Left cardiac atrium (tissue), 4 donors: ENCODE data around the gene SLC38A3. TPM values are rescaled to one million over a fixed set of nuclear protein-coding genes. Genes with fewer than 3 reads are reported as not detected.

Source experiments
- ATAC-seq, 2 donors: fragments of 200-7000 bp; cut with Tn5 transposase; one replicate each; pipeline ENCODE4 v1.9.1; 2020; ENCODE audit warnings: mild to moderate bottlenecking in 2 of 2, moderate library complexity in 2 of 2
- DNase-seq: peaks from one replicate; pipeline ENCODE4 v3.0.0-alpha.2; 2020
- intact Hi-C, 2 donors: fragments of 100-400 bp; cut with DNase I; formaldehyde crosslinking; loops; one replicate each; pipeline versions ENCODE4 v1.14.1 to v1.15.1; 2022 to 2023
- long read RNA-seq: library from polyadenylated mRNA; unstranded; transcript quantifications from one replicate; pipeline ENCODE4 v2.0.0, GENCODE V29; 2021
- total RNA-seq, 2 donors: library from RNA; stranded (reverse); fragmentation: NEBNext Ultra II Directional; extraction: Animal tissue kit (Norgen Biotek cat#: 25700); gene quantifications; one replicate each; pipeline ENCODE4 v1.2.1, GENCODE V29; 2021
- donor health status: DM: no; HTN: yes; CAD: no.
- donor health status: DM: no; HTN: yes; CAD: no; lungs with severe emphysema.
- donor health status: DM: yes; HTN: yes; CAD: no.
- donor health status: Dilated cardiomyopathy.

Gene SLC38A3
- total RNA-seq: 1 to 10 TPM; 5.2 to 7.7 TPM
- long read RNA-seq, partial matches to known transcripts: 1 of 1 reads
- long read RNA-seq, other reads (novel, unspliced or antisense): 0 of 1 reads

- peak; percentile 78 to 87 for ATAC-seq
- DNase-seq: peak; percentile 27
- intact Hi-C loops: no loop called here
Observed at GRCh38 chr3:50204804-50205412, at the start of gene SLC38A3. SLC38A3 (plus strand) TSS chr3:50205271; CDS start chr3:50214200, 8,929 bp downstream.

- DNase-seq: no peak
- intact Hi-C loops: no loop called here
- ATAC-seq: no peak
Observed at GRCh38 chr3:50155491-50155878, 49.6 kb upstream of the SLC38A3 start.

- intact Hi-C loops: no loop called here
- no peak for DNase-seq
- no peak for ATAC-seq
Observed at GRCh38 chr3:50155891-50156290, 49.2 kb upstream of the SLC38A3 start.

- intact Hi-C loops: no loop called here
- DNase-seq (no peak), ATAC-seq (peak in 1 of 2 donors; percentile 24)
Observed at GRCh38 chr3:50156549-50157493, 48.2 kb upstream of the SLC38A3 start.

GRCh38 chr3:50157827-50158529 lies 47.1 kb upstream of the SLC38A3 start:
- intact Hi-C loops: no loop called here

GRCh38 chr3:50158530-50159146 lies 46.4 kb upstream of the SLC38A3 start:
- no peak for DNase-seq
- no peak for ATAC-seq
- intact Hi-C loops: no loop called here

More at GRCh38 chr3:50157827-50158529, 47.1 kb upstream of the SLC38A3 start:
- ATAC-seq (no peak), DNase-seq (no peak)

GRCh38 chr3:50160561-50160983 lies 44.5 kb upstream of the SLC38A3 start:
- DNase-seq: peak; percentile 77
- ATAC-seq: peak in 1 of 2 donors; percentile 44
- intact Hi-C loops: no loop called here

GRCh38 chr3:50161320-50161719 lies 43.8 kb upstream of the SLC38A3 start:
- DNase-seq (no peak), ATAC-seq (no peak)
- intact Hi-C loops: no loop called here

- intact Hi-C loops: no loop called here
- ATAC-seq: no peak
Observed at GRCh38 chr3:50162034-50162883, 42.8 kb upstream of the SLC38A3 start.

GRCh38 chr3:50163572-50164455 lies 41.3 kb upstream of the SLC38A3 start:
- DNase-seq (peak; percentile 79), ATAC-seq (peak; percentile 25 to 54)
- intact Hi-C loops: no loop called here

More at GRCh38 chr3:50162034-50162883, 42.8 kb upstream of the SLC38A3 start:
- DNase-seq: no peak

- ATAC-seq (no peak), DNase-seq (no peak)
- intact Hi-C loops: no loop called here
Observed at GRCh38 chr3:50164481-50164880, 40.6 kb upstream of the SLC38A3 start.

GRCh38 chr3:50164984-50165909 lies 39.8 kb upstream of the SLC38A3 start:
- DNase-seq (peak; percentile 45), ATAC-seq (peak; percentile 47 to 71)
- intact Hi-C loops: no loop called here

GRCh38 chr3:50165910-50166538 lies 39.0 kb upstream of the SLC38A3 start:
- intact Hi-C loops: no loop called here
- DNase-seq: peak; percentile 60
- ATAC-seq: peak; percentile 25 to 62

GRCh38 chr3:50166620-50167019 lies 38.5 kb upstream of the SLC38A3 start:
- ATAC-seq: no peak
- intact Hi-C loops: no loop called here
- no peak for DNase-seq

GRCh38 chr3:50167069-50167840 lies 37.8 kb upstream of the SLC38A3 start:
- intact Hi-C loops: no loop called here
- ATAC-seq (no peak), DNase-seq (no peak)
